HG03280 (cell line): ENCODE data around the gene FBXL15.
A peak's percentile ranks its signal among the peaks of the same experiment; 100 is the strongest.

ENCODE experiments used
- ATAC-seq: cut with Tn5 transposase; IDR thresholded peaks from one replicate; pipeline ENCODE4 v1.9.1; 2021; ENCODE audit warnings: mild to moderate bottlenecking, moderate library complexity; ENCODE audit not compliant: unreplicated experiment

The FBXL15 gene

GRCh38 chr10:102424916-102425315 lies 4.3 kb downstream of the FBXL15 start:
- ATAC-seq = no peak

- no peak for ATAC-seq
Observed at GRCh38 chr10:102425444-102425843, 4.8 kb downstream of the FBXL15 start.

- no peak for ATAC-seq
Observed at GRCh38 chr10:102426803-102427287, 6.2 kb downstream of the FBXL15 start.

GRCh38 chr10:102429468-102429867 lies 8.8 kb downstream of the FBXL15 start:
- no peak for ATAC-seq

GRCh38 chr10:102431452-102432124 lies 11.0 kb downstream of the FBXL15 start:
- ATAC-seq = no peak

GRCh38 chr10:102432162-102432950 lies 11.7 kb downstream of the FBXL15 start, which contains the start of gene CUEDC2:
Gene CUEDC2 (minus strand): TSS chr10:102432574. CDS start chr10:102425188, 7,386 bp downstream.
- peak; percentile 88 for ATAC-seq

GRCh38 chr10:102433619-102434046 lies 13.0 kb downstream of the FBXL15 start:
- ATAC-seq = no peak

GRCh38 chr10:102434394-102435132 lies 13.9 kb downstream of the FBXL15 start:
- no peak for ATAC-seq

GRCh38 chr10:102435133-102435497 lies 14.5 kb downstream of the FBXL15 start:
- ATAC-seq = no peak

GRCh38 chr10:102435529-102436233 lies 15.0 kb downstream of the FBXL15 start:
- no peak for ATAC-seq

GRCh38 chr10:102436312-102436711 lies 15.7 kb downstream of the FBXL15 start:
- ATAC-seq = no peak

GRCh38 chr10:102437515-102437914 lies 16.9 kb downstream of the FBXL15 start:
- no peak for ATAC-seq

- ATAC-seq = no peak
Observed at GRCh38 chr10:102438374-102438773, 17.7 kb downstream of the FBXL15 start.

GRCh38 chr10:102444851-102445250 lies 24.2 kb downstream of the FBXL15 start:
- ATAC-seq = no peak

- peak; percentile 57 for ATAC-seq
Observed at GRCh38 chr10:102449321-102450123, 28.9 kb downstream of the FBXL15 start.

GRCh38 chr10:102450124-102450373 lies 29.4 kb downstream of the FBXL15 start:
- no peak for ATAC-seq

- ATAC-seq = peak; percentile 82
Observed at GRCh38 chr10:102450374-102451104, 29.9 kb downstream of the FBXL15 start.

GRCh38 chr10:102451105-102451969 lies 30.7 kb downstream of the FBXL15 start, which contains the start of gene C10orf95:
Gene C10orf95 (minus strand): TSS chr10:102451543. CDS start chr10:102451093, 450 bp downstream.
- ATAC-seq = no peak
